Measurements from ENCODE around the gene GRB2. TPM values are rescaled to one million over a fixed set of nuclear protein-coding genes. Genes with fewer than 3 reads are reported as not detected.

Gene GRB2
- total and polyA plus RNA-seq, 10 of the 15 experiments (the other 5 are each of a cell fraction or from before 2014, with no cell fraction given) = 113 to 268 (median 158) TPM

DNA sequence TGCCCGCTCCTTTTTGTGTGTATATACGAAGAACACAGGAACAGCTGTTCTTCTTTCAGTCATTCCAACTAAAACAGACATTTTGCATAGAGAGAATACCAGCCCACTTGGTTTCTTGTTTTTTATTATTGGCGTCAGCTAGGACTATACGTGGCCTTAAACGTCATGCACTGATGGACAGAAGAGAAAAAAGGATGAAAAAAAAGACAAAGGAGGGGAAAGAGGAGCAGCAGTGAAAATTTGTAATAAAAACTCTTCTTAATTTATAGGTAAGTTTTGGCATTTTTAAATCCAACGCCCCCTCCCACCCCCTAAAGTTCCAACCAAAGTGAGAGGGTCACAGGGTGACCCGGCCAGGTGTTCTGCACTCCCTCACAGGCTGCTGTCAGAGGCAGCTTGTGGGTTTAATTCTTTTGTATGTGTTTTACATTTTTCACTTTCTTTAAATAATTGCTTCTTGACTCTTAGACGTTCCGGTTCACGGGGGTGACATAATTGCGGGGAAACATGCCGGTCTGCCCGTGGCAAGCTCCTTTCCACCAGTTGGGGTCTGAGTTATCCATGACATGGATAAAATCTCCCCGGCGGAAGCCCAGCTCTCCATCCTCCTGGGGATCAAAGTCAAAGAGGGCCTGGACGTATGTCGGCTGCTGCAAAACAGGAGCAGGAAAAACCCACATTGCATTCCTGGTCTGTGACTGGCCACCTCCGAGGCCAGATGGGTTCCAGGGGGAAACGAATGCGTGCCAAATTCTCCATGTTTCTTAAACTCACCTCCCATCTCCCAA, 85.4 kb downstream of the GRB2 start (continued):
- TF ChIP-seq, protein P1, sequence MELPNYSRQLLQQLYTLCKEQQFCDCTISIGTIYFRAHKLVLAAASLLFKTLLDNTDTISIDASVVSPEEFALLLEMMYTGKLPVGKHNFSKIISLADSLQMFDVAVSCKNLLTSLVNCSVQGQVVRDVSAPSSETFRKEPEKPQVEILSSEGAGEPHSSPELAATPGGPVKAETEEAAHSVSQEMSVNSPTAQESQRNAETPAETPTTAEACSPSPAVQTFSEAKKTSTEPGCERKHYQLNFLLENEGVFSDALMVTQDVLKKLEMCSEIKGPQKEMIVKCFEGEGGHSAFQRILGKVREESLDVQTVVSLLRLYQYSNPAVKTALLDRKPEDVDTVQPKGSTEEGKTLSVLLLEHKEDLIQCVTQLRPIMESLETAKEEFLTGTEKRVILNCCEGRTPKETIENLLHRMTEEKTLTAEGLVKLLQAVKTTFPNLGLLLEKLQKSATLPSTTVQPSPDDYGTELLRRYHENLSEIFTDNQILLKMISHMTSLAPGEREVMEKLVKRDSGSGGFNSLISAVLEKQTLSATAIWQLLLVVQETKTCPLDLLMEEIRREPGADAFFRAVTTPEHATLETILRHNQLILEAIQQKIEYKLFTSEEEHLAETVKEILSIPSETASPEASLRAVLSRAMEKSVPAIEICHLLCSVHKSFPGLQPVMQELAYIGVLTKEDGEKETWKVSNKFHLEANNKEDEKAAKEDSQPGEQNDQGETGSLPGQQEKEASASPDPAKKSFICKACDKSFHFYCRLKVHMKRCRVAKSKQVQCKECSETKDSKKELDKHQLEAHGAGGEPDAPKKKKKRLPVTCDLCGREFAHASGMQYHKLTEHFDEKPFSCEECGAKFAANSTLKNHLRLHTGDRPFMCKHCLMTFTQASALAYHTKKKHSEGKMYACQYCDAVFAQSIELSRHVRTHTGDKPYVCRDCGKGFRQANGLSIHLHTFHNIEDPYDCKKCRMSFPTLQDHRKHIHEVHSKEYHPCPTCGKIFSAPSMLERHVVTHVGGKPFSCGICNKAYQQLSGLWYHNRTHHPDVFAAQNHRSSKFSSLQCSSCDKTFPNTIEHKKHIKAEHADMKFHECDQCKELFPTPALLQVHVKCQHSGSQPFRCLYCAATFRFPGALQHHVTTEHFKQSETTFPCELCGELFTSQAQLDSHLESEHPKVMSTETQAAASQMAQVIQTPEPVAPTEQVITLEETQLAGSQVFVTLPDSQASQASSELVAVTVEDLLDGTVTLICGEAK (IDR thresholded peaks at IDR 0.05; ENCODE audit: borderline replicate concordance) = no peak
- TF ChIP-seq ATF7 (IDR thresholded peaks at IDR 0.05; ENCODE audit: low read depth) (peak; percentile 87), NFIC (IDR thresholded peaks at IDR 0.05; ENCODE audit: low read depth, low read length) (peak; percentile 88), YY1 (IDR thresholded peaks at IDR 0.05; ENCODE audit: low read depth, low read length) (peak; percentile 0; the same call in 1 of the 2 replicates), JUND (IDR thresholded peaks at IDR 0.05; ENCODE audit: low read depth, low read length) (no peak), IRF4 (IDR thresholded peaks at IDR 0.05; ENCODE audit: low read depth, low read length) (no peak), IKZF1 (conservative IDR thresholded peaks at IDR 0.05) (peak; percentile 70), SUPT20H (IDR thresholded peaks at IDR 0.05; ENCODE audit: borderline replicate concordance, control insufficient read depth, low read depth, low read length) (no peak), RB1 (IDR thresholded peaks at IDR 0.05; ENCODE audit: borderline replicate concordance) (no peak), NR2F1 (conservative IDR thresholded peaks at IDR 0.05) (peak; percentile 93), WRNIP1 (IDR thresholded peaks at IDR 0.05; ENCODE audit: borderline replicate concordance, low read depth, low read length) (no peak), ASH2L (IDR thresholded peaks at IDR 0.05; ENCODE audit: borderline replicate concordance, low read depth) (no peak), ETV6 (conservative IDR thresholded peaks at IDR 0.05 in 1 of 2, IDR thresholded peaks at IDR 0.05 in 1 of 2; ENCODE audit: borderline replicate concordance in 1 of 2, low read depth in 1 of 2) (no peak)
- TF ChIP-seq, protein P2, sequence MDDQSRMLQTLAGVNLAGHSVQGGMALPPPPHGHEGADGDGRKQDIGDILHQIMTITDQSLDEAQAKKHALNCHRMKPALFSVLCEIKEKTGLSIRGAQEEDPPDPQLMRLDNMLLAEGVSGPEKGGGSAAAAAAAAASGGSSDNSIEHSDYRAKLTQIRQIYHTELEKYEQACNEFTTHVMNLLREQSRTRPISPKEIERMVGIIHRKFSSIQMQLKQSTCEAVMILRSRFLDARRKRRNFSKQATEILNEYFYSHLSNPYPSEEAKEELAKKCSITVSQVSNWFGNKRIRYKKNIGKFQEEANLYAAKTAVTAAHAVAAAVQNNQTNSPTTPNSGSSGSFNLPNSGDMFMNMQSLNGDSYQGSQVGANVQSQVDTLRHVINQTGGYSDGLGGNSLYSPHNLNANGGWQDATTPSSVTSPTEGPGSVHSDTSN (IDR thresholded peaks at IDR 0.05; ENCODE audit: insufficient replicate concordance, low read depth, low read length) = no peak
- TF ChIP-seq, protein P3, sequence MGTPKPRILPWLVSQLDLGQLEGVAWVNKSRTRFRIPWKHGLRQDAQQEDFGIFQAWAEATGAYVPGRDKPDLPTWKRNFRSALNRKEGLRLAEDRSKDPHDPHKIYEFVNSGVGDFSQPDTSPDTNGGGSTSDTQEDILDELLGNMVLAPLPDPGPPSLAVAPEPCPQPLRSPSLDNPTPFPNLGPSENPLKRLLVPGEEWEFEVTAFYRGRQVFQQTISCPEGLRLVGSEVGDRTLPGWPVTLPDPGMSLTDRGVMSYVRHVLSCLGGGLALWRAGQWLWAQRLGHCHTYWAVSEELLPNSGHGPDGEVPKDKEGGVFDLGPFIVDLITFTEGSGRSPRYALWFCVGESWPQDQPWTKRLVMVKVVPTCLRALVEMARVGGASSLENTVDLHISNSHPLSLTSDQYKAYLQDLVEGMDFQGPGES (IDR thresholded peaks at IDR 0.05) = no peak
- TF ChIP-seq, protein P4, sequence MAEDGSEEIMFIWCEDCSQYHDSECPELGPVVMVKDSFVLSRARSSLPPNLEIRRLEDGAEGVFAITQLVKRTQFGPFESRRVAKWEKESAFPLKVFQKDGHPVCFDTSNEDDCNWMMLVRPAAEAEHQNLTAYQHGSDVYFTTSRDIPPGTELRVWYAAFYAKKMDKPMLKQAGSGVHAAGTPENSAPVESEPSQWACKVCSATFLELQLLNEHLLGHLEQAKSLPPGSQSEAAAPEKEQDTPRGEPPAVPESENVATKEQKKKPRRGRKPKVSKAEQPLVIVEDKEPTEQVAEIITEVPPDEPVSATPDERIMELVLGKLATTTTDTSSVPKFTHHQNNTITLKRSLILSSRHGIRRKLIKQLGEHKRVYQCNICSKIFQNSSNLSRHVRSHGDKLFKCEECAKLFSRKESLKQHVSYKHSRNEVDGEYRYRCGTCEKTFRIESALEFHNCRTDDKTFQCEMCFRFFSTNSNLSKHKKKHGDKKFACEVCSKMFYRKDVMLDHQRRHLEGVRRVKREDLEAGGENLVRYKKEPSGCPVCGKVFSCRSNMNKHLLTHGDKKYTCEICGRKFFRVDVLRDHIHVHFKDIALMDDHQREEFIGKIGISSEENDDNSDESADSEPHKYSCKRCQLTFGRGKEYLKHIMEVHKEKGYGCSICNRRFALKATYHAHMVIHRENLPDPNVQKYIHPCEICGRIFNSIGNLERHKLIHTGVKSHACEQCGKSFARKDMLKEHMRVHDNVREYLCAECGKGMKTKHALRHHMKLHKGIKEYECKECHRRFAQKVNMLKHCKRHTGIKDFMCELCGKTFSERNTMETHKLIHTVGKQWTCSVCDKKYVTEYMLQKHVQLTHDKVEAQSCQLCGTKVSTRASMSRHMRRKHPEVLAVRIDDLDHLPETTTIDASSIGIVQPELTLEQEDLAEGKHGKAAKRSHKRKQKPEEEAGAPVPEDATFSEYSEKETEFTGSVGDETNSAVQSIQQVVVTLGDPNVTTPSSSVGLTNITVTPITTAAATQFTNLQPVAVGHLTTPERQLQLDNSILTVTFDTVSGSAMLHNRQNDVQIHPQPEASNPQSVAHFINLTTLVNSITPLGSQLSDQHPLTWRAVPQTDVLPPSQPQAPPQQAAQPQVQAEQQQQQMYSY (CRISPR knock-in tag; IDR thresholded peaks at IDR 0.05) = no peak
- TF ChIP-seq, protein P5, sequence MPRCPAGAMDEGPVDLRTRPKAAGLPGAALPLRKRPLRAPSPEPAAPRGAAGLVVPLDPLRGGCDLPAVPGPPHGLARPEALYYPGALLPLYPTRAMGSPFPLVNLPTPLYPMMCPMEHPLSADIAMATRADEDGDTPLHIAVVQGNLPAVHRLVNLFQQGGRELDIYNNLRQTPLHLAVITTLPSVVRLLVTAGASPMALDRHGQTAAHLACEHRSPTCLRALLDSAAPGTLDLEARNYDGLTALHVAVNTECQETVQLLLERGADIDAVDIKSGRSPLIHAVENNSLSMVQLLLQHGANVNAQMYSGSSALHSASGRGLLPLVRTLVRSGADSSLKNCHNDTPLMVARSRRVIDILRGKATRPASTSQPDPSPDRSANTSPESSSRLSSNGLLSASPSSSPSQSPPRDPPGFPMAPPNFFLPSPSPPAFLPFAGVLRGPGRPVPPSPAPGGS (IDR thresholded peaks at IDR 0.05; ENCODE audit: borderline replicate concordance, insufficient read depth, low read depth, low read length, poor library complexity, severe bottlenecking) = no peak

All from GM12878 (cell line).